Fibroblast of mammary gland (primary cell): ENCODE data around the gene MOK.
A peak's percentile ranks its signal among the peaks of the same experiment; 100 is the strongest.

Experiments used
- DNase-seq: peaks from one replicate; pipeline ENCODE4 v3.0.0-alpha.2; 2010; ENCODE audit warnings: low read depth
- H3K4me3 ChIP-seq: 2 replicates; pipeline ENCODE4 v1.5.1; 2011; ENCODE audit warnings: low read depth, mild to moderate bottlenecking, low read length, moderate library complexity; ENCODE audit not compliant: control insufficient read depth
- TF ChIP-seq, protein P1 (sequence below): conservative IDR thresholded peaks from 2 replicates; pipeline ENCODE4 v1.5.1; 2011; ENCODE audit warnings: low read depth, low read length, inconsistent platforms; ENCODE audit not compliant: control insufficient read depth, insufficient read depth

The MOK gene

GRCh38 chr14:102218688-102219087 lies 86.3 kb downstream of the MOK start:
- no peak for DNase-seq
- H3K4me3 ChIP-seq: no peak overlapping the region
- TF ChIP-seq, protein P1, sequence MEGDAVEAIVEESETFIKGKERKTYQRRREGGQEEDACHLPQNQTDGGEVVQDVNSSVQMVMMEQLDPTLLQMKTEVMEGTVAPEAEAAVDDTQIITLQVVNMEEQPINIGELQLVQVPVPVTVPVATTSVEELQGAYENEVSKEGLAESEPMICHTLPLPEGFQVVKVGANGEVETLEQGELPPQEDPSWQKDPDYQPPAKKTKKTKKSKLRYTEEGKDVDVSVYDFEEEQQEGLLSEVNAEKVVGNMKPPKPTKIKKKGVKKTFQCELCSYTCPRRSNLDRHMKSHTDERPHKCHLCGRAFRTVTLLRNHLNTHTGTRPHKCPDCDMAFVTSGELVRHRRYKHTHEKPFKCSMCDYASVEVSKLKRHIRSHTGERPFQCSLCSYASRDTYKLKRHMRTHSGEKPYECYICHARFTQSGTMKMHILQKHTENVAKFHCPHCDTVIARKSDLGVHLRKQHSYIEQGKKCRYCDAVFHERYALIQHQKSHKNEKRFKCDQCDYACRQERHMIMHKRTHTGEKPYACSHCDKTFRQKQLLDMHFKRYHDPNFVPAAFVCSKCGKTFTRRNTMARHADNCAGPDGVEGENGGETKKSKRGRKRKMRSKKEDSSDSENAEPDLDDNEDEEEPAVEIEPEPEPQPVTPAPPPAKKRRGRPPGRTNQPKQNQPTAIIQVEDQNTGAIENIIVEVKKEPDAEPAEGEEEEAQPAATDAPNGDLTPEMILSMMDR: no peak

GRCh38 chr14:102217987-102218421 lies 87.0 kb downstream of the MOK start:
- TF ChIP-seq, protein P1: no peak
- no peak for DNase-seq
- no peak overlapping the region for H3K4me3 ChIP-seq

- no peak overlapping the region for H3K4me3 ChIP-seq
Measured at GRCh38 chr14:102217399-102217798, 87.6 kb downstream of the MOK start.

DNA sequence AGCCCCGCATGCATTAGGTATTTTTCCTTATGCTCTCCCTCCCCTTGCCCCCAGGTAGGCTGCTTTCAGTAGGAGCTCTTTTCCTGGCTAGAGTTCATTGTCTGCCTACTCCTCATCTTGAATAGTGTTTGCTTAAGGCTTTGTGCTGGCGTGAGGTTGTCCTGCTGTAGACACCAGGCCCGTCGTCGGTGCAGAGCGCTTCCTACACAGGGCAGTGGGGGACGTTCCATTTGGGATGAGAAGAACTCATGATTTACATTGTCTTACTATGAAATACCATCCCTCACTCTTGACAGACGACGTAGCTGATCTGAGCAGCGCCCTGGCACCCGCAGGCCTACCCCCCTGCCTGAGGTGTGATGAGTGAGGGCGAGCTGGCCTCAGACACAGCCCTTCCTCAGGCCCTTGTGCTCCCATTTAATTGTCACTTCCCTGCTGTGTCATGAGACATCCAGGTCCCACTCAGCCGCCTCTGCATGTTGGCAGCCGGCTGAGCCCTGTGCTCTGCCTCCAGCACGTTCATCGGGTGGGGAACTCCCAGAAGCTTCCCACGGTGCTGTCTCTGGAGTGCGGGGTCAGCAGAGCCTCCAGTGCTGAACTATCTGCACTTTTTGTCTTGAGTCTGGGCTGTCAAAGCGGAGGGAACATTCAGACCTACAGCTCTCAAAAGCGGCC lies 89.3 kb downstream of the MOK start:
- TF ChIP-seq, protein P1: no peak
- peak; percentile 42 for DNase-seq
- no peak overlapping the region for H3K4me3 ChIP-seq

More at GRCh38 chr14:102217399-102217798, 87.6 kb downstream of the MOK start:
- no peak for DNase-seq
- TF ChIP-seq, protein P1: no peak

DNA sequence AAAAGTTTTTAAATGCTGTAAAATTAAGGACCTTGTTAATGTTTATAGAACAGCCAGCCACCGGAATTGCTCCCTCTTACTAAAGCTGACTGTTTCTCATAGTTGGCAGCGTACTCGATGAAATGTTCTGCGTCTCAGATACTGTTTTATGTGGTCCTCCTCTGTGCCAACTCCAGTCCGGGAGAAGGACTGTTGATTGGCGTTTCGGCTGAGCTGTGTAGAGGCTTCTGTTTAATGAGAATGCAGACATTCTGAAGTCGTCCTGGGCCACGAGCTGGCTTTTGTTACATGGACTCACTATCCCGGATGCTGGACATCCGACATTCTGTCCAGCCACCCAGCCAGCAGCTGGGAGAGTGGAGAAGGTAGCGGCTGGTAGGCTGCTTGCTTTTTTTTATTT lies 89.9 kb downstream of the MOK start:
- no peak overlapping the region for H3K4me3 ChIP-seq
- peak; percentile 85 for DNase-seq
- TF ChIP-seq, protein P1: no peak

GRCh38 chr14:102213984-102214658 lies 90.8 kb downstream of the MOK start:
- TF ChIP-seq, protein P1: peak; percentile 35
- H3K4me3 ChIP-seq: no peak overlapping the region
- DNase-seq: peak; percentile 31
